ENCODE data around the gene PES1. TPM values are rescaled to one million over a fixed set of nuclear protein-coding genes. Genes with fewer than 3 reads are reported as not detected.

Gene PES1
- total and polyA plus RNA-seq, 2 donors (not counting 1 experiment from before 2014, with no cell fraction given): 51.2 to 61.3 TPM

GRCh38 chr22:30566125-30566524 is 25.6 kb downstream of the PES1 start:
- Histone ChIP-seq H3K4me1 (ENCODE audit: control insufficient read depth, extremely low read depth, insufficient read depth, low read length) (no peaks in the 10 kb centered on the region), H3K9me3 (ENCODE audit: control insufficient read depth, insufficient read depth, low read depth, low read length) (no peaks in the 10 kb centered on the region), H4K20me1 (ENCODE audit: control insufficient read depth, extremely low read depth, insufficient read depth, low read length) (no peaks in the 10 kb centered on the region), H3K36me3 (ENCODE audit: control insufficient read depth, insufficient read depth, low read length) (no peaks in the 10 kb centered on the region), H3K79me2 (ENCODE audit: control insufficient read depth, insufficient read depth, low read length) (no peaks in the 10 kb centered on the region), H3K27me3 (ENCODE audit: control insufficient read depth, insufficient read depth, low read length) (peaks cover 7% of the 10 kb centered on the region), H2AFZ (ENCODE audit: low read length) (no peak overlapping the region), H3K9ac (ENCODE audit: insufficient read depth, low read length) (no peak overlapping the region), H3K27ac (ENCODE audit: insufficient read depth, low read length) (no peak overlapping the region), H3K4me2 (ENCODE audit: extremely low read depth, insufficient read depth, low read length) (no peak overlapping the region), H3K4me3 (replicated peaks in 1 of 4; ENCODE audit: control extremely low read depth in 1 of 4, insufficient read depth in 1 of 4, low read depth in 3 of 4, low read length in 4 of 4) (no peak overlapping the region)
- DNase-seq (ENCODE audit: low read depth in 2 of 2): no peak
- TF ChIP-seq EZH2 (IDR thresholded peaks at IDR 0.05; ENCODE audit: low read length, missing control alignments) (no peak), CTCF (conservative IDR thresholded peaks at IDR 0.05 in 1 of 2, IDR thresholded peaks at IDR 0.05 in 1 of 2; ENCODE audit: low read depth in 1 of 2, low read length in 2 of 2) (no peak)

- Histone ChIP-seq H3K27ac (ENCODE audit: insufficient read depth, low read length) (no peak overlapping the region), H4K20me1 (ENCODE audit: control insufficient read depth, extremely low read depth, insufficient read depth, low read length) (no peaks in the 10 kb centered on the region), H3K27me3 (ENCODE audit: control insufficient read depth, insufficient read depth, low read length) (peaks cover 7% of the 10 kb centered on the region), H3K9ac (ENCODE audit: insufficient read depth, low read length) (no peak overlapping the region), H3K36me3 (ENCODE audit: control insufficient read depth, insufficient read depth, low read length) (no peaks in the 10 kb centered on the region), H3K4me3 (replicated peaks in 1 of 4; ENCODE audit: control extremely low read depth in 1 of 4, insufficient read depth in 1 of 4, low read depth in 3 of 4, low read length in 4 of 4) (no peak overlapping the region), H3K4me1 (ENCODE audit: control insufficient read depth, extremely low read depth, insufficient read depth, low read length) (no peaks in the 10 kb centered on the region), H3K4me2 (ENCODE audit: extremely low read depth, insufficient read depth, low read length) (no peak overlapping the region), H2AFZ (ENCODE audit: low read length) (no peak overlapping the region), H3K9me3 (ENCODE audit: control insufficient read depth, insufficient read depth, low read depth, low read length) (no peaks in the 10 kb centered on the region), H3K79me2 (ENCODE audit: control insufficient read depth, insufficient read depth, low read length) (no peaks in the 10 kb centered on the region)
- no peak for TF ChIP-seq EZH2 (IDR thresholded peaks at IDR 0.05; ENCODE audit: low read length, missing control alignments)
- no peak for TF ChIP-seq CTCF (conservative IDR thresholded peaks at IDR 0.05 in 1 of 2, IDR thresholded peaks at IDR 0.05 in 1 of 2; ENCODE audit: low read depth in 1 of 2, low read length in 2 of 2)
- no peak for DNase-seq (ENCODE audit: low read depth in 2 of 2)
These were observed 26.4 kb downstream of the PES1 start for GRCh38 chr22:30565341-30565740.

GRCh38 chr22:30564761-30565119 is 27.0 kb downstream of the PES1 start:
- no peaks in the 10 kb centered on the region for H3K9me3 ChIP-seq (ENCODE audit: control insufficient read depth, insufficient read depth, low read depth, low read length)
- DNase-seq (ENCODE audit: low read depth in 2 of 2): no peak
- no peak overlapping the region for H2AFZ ChIP-seq (ENCODE audit: low read length)
- peaks cover 7% of the 10 kb centered on the region for H3K27me3 ChIP-seq (ENCODE audit: control insufficient read depth, insufficient read depth, low read length)
- no peaks in the 10 kb centered on the region for H3K79me2 ChIP-seq (ENCODE audit: control insufficient read depth, insufficient read depth, low read length)
- no peak overlapping the region for H3K4me2 ChIP-seq (ENCODE audit: extremely low read depth, insufficient read depth, low read length)
- no peak overlapping the region for H3K27ac ChIP-seq (ENCODE audit: insufficient read depth, low read length)
- no peak for TF ChIP-seq EZH2 (IDR thresholded peaks at IDR 0.05; ENCODE audit: low read length, missing control alignments)
- no peak for TF ChIP-seq CTCF (conservative IDR thresholded peaks at IDR 0.05 in 1 of 2, IDR thresholded peaks at IDR 0.05 in 1 of 2; ENCODE audit: low read depth in 1 of 2, low read length in 2 of 2)
- no peaks in the 10 kb centered on the region for H4K20me1 ChIP-seq (ENCODE audit: control insufficient read depth, extremely low read depth, insufficient read depth, low read length)
- H3K36me3 ChIP-seq (ENCODE audit: control insufficient read depth, insufficient read depth, low read length): no peaks in the 10 kb centered on the region
- no peaks in the 10 kb centered on the region for H3K4me1 ChIP-seq (ENCODE audit: control insufficient read depth, extremely low read depth, insufficient read depth, low read length)
- no peak overlapping the region for H3K9ac ChIP-seq (ENCODE audit: insufficient read depth, low read length)
- no peak overlapping the region for H3K4me3 ChIP-seq (replicated peaks in 1 of 4; ENCODE audit: control extremely low read depth in 1 of 4, insufficient read depth in 1 of 4, low read depth in 3 of 4, low read length in 4 of 4)

Data from fibroblast of lung (primary cell).